Left forelimb (tissue), 1 donor: Measurements from ENCODE around the gene ACOX2.
A peak's percentile ranks its signal among the peaks of the same experiment; 100 is the strongest.

Experiments
- DNase-seq: peaks from one replicate; pipeline ENCODE4 v3.0.0-alpha.2; 2018; ENCODE audit warnings: low spot score

The ACOX2 gene

GRCh38 chr3:58536501-58537411 is at the start of gene ACOX2:
Gene ACOX2, minus strand, starts transcription at chr3:58537190. Its CDS starts 2,084 bp downstream, at chr3:58535106.
- DNase-seq: no peak

GRCh38 chr3:58585994-58586393 is 49.0 kb upstream of the ACOX2 start:
- DNase-seq: no peak

- peak; percentile 84 for DNase-seq
Measured at GRCh38 chr3:58585005-58585786, 48.2 kb upstream of the ACOX2 start.

GRCh38 chr3:58584690-58585004 is 47.7 kb upstream of the ACOX2 start:
- DNase-seq: no peak

GRCh38 chr3:58581328-58582091 is 44.5 kb upstream of the ACOX2 start:
- DNase-seq: no peak

- no peak for DNase-seq
Measured at GRCh38 chr3:58580826-58581327, 43.9 kb upstream of the ACOX2 start.

- DNase-seq: no peak
Measured at GRCh38 chr3:58578873-58579272, 41.9 kb upstream of the ACOX2 start.

- DNase-seq: no peak
Measured at GRCh38 chr3:58577269-58577821, 40.4 kb upstream of the ACOX2 start, which contains the start of gene FAM107A. Gene FAM107A, minus strand, starts transcription at chr3:58577391. Its CDS starts 7,531 bp downstream, at chr3:58569860.

GRCh38 chr3:58576716-58577115 is 39.7 kb upstream of the ACOX2 start:
- no peak for DNase-seq

- DNase-seq: no peak
Measured at GRCh38 chr3:58575971-58576652, 39.1 kb upstream of the ACOX2 start.

- DNase-seq: no peak
Measured at GRCh38 chr3:58574682-58575081, 37.7 kb upstream of the ACOX2 start.

- DNase-seq: no peak
Measured at GRCh38 chr3:58574106-58574505, 37.1 kb upstream of the ACOX2 start.

- no peak for DNase-seq
Measured at GRCh38 chr3:58573640-58574039, 36.6 kb upstream of the ACOX2 start.

GRCh38 chr3:58572634-58573230 is 35.7 kb upstream of the ACOX2 start:
- DNase-seq: no peak

GRCh38 chr3:58572013-58572633 is 35.1 kb upstream of the ACOX2 start:
- DNase-seq: no peak

- DNase-seq: no peak
Measured at GRCh38 chr3:58570851-58571250, 33.9 kb upstream of the ACOX2 start.

- DNase-seq: no peak
Measured at GRCh38 chr3:58569287-58570001, 32.5 kb upstream of the ACOX2 start.

- DNase-seq: peak; percentile 83
Measured at GRCh38 chr3:58568572-58569286, 31.7 kb upstream of the ACOX2 start.

GRCh38 chr3:58567251-58567515 is 30.2 kb upstream of the ACOX2 start:
- no peak for DNase-seq
